ENCODE measurements around the gene SLC13A4.

SLC13A4 gene

GRCh38 chr7:135721198-135721820 is 6.7 kb downstream of the SLC13A4 start:
- in situ Hi-C loops (cut with MboI; ENCODE audit: low sequenced_read_pairs), result no loop called here

GRCh38 chr7:135719688-135720087 is 8.3 kb downstream of the SLC13A4 start:
- in situ Hi-C loops (cut with MboI; ENCODE audit: low sequenced_read_pairs), result no loop called here

GRCh38 chr7:135718794-135719437 is 9.1 kb downstream of the SLC13A4 start:
- in situ Hi-C loops (cut with MboI; ENCODE audit: low sequenced_read_pairs), result no loop called here

- in situ Hi-C loops (cut with MboI; ENCODE audit: low sequenced_read_pairs), result no loop called here
These were observed 9.8 kb downstream of the SLC13A4 start for GRCh38 chr7:135718219-135718618.

- in situ Hi-C loops (cut with MboI; ENCODE audit: low sequenced_read_pairs), result no loop called here
These were observed 10.3 kb downstream of the SLC13A4 start for GRCh38 chr7:135717693-135718092.

- in situ Hi-C loops (cut with MboI; ENCODE audit: low sequenced_read_pairs), result no loop called here
These were observed 11.2 kb downstream of the SLC13A4 start for GRCh38 chr7:135716677-135717238.

GRCh38 chr7:135715673-135716072 is 12.3 kb downstream of the SLC13A4 start:
- in situ Hi-C loops (cut with MboI; ENCODE audit: low sequenced_read_pairs), result no loop called here

- in situ Hi-C loops (cut with MboI; ENCODE audit: low sequenced_read_pairs), result no loop called here
These were observed 12.9 kb downstream of the SLC13A4 start for GRCh38 chr7:135715055-135715522.

GRCh38 chr7:135714534-135715009 is 13.4 kb downstream of the SLC13A4 start:
- in situ Hi-C loops (cut with MboI; ENCODE audit: low sequenced_read_pairs), result no loop called here

- in situ Hi-C loops (cut with MboI; ENCODE audit: low sequenced_read_pairs), result no loop called here
These were observed 14.0 kb downstream of the SLC13A4 start for GRCh38 chr7:135713836-135714470.

GRCh38 chr7:135712796-135713195 is 15.2 kb downstream of the SLC13A4 start:
- in situ Hi-C loops (cut with MboI; ENCODE audit: low sequenced_read_pairs), result no loop called here

GRCh38 chr7:135712182-135712782 is 15.7 kb downstream of the SLC13A4 start:
- in situ Hi-C loops (cut with MboI; ENCODE audit: low sequenced_read_pairs), result no loop called here

GRCh38 chr7:135711139-135711469 is 16.9 kb downstream of the SLC13A4 start:
- in situ Hi-C loops (cut with MboI; ENCODE audit: low sequenced_read_pairs), result no loop called here

- in situ Hi-C loops (cut with MboI; ENCODE audit: low sequenced_read_pairs), result no loop called here
These were observed 17.4 kb downstream of the SLC13A4 start for GRCh38 chr7:135710417-135711138.

GRCh38 chr7:135709508-135709907 is 18.5 kb downstream of the SLC13A4 start:
- in situ Hi-C loops (cut with MboI; ENCODE audit: low sequenced_read_pairs), result no loop called here

- in situ Hi-C loops (cut with MboI; ENCODE audit: low sequenced_read_pairs), result no loop called here
These were observed 19.9 kb downstream of the SLC13A4 start for GRCh38 chr7:135708041-135708440.

- in situ Hi-C loops (cut with MboI; ENCODE audit: low sequenced_read_pairs), result no loop called here
These were observed 20.4 kb downstream of the SLC13A4 start for GRCh38 chr7:135707570-135707966.

- in situ Hi-C loops (cut with MboI; ENCODE audit: low sequenced_read_pairs), result no loop called here
These were observed 21.0 kb downstream of the SLC13A4 start for GRCh38 chr7:135706858-135707569.

GRCh38 chr7:135706038-135706742 is 21.8 kb downstream of the SLC13A4 start:
- in situ Hi-C loops (cut with MboI; ENCODE audit: low sequenced_read_pairs), result no loop called here

- in situ Hi-C loops (cut with MboI; ENCODE audit: low sequenced_read_pairs), result no loop called here
These were observed 23.3 kb downstream of the SLC13A4 start for GRCh38 chr7:135704698-135705097.

Measured in HL-60/S4 treated with retinoic acid at 250 ng/mL for 4 days and 3 days (cell line).